ENCODE data around the gene AMER2. TPM values are rescaled to one million over a fixed set of nuclear protein-coding genes. Genes with fewer than 3 reads are reported as not detected.
A peak's percentile ranks its signal among the peaks of the same experiment; 100 is the strongest.

The AMER2 gene
- total and polyA plus RNA-seq, 2 experiments from 2014 or later, result not detected

DNA sequence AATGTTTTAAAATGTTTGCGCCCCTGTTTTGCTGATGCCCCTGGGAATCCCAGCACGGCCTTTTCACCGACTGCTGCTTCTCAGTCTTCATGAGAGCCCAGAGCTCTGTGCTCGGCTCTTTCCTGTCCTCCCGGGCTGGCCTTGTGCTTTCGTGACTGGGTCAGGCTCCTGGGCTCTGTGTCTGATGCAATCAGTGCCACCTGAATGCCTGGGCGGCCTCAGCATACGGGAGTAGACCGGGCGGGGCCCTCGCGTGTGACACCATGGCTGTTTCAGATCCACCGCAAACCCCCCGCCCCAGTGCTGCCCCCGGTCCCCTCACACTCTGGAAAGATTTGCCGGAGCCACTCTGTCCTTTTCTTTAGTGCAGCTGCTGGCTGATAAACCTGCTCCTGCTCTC is 54.8 kb downstream of the AMER2 start:
- Histone ChIP-seq H3K36me3 (ENCODE audit: low read depth) (no peaks in the 10 kb centered on the region), H3K9ac (no peak overlapping the region), H3K27me3 (replicated peaks; ENCODE audit: insufficient read depth) (peaks cover 14% of the 10 kb centered on the region), H3K4me1 (ENCODE audit: insufficient read depth) (no peaks in the 10 kb centered on the region), H4K20me1 (ENCODE audit: insufficient read depth) (no peaks in the 10 kb centered on the region), H3K4me3 (no peak overlapping the region), H2AFZ (no peak overlapping the region), H3K9me2 (ENCODE audit: insufficient read depth) (no peaks in the 10 kb centered on the region), H3K4me2 (ENCODE audit: unreplicated experiment) (no peak overlapping the region), H3K9me3 (ENCODE audit: low read depth) (no peaks in the 10 kb centered on the region), H3F3A (ENCODE audit: insufficient read depth) (no peaks in the 10 kb centered on the region), H3K79me2 (ENCODE audit: insufficient read depth) (no peaks in the 10 kb centered on the region), H3K27ac (no peak overlapping the region)
- 58 to 63% methylated on average over 16 of the region's 16 CpGs for WGBS, 2 experiments (ENCODE audit: low coverage in 1 of 2, low lambda C conversion rate in 2 of 2, missing lambda C conversion rate in 2 of 2)
- TF ChIP-seq EZH2 (IDR thresholded peaks at IDR 0.05; ENCODE audit: insufficient read depth, poor library complexity, severe bottlenecking) (no peak), EZH2phosphoT487 (IDR thresholded peaks at IDR 0.05; ENCODE audit: insufficient read depth, low read depth) (no peak)
- in situ Hi-C loops (cut with MboI), result no loop called here
- DNase-seq, result no peak

DNA sequence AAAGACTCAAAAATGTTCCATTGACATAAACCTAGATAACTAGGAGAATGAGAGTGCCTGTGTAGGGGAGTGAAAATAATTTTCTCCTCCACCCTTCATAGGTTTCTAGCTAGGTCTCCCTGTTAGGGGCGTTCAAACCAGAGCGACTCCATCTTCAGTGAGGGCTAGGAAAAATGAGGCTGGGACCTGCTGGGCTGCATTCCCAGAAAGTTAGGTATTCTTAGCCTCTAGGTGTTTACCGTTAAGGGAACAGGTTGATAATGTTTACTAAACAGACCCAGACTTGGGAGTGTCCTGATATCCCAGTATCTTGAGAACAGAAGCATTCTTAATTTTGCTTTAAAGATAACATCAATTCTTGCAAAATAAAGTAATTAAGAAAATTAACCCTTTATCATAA is 56.0 kb downstream of the AMER2 start:
- H3K27me3 ChIP-seq (replicated peaks; ENCODE audit: insufficient read depth), result peaks cover 14% of the 10 kb centered on the region
- H4K20me1 ChIP-seq (ENCODE audit: insufficient read depth), result no peaks in the 10 kb centered on the region
- H3K36me3 ChIP-seq (ENCODE audit: low read depth), result no peaks in the 10 kb centered on the region
- no peaks in the 10 kb centered on the region for H3K9me3 ChIP-seq (ENCODE audit: low read depth)
- WGBS, 2 experiments (ENCODE audit: low coverage in 1 of 2, low lambda C conversion rate in 2 of 2, missing lambda C conversion rate in 2 of 2), result 60 to 62% methylated on average over 3 of the region's 3 CpGs
- TF ChIP-seq EZH2phosphoT487 (IDR thresholded peaks at IDR 0.05; ENCODE audit: insufficient read depth, low read depth), result no peak
- no peak for TF ChIP-seq EZH2 (IDR thresholded peaks at IDR 0.05; ENCODE audit: insufficient read depth, poor library complexity, severe bottlenecking)
- no peak overlapping the region for H3K27ac ChIP-seq
- H3K4me2 ChIP-seq (ENCODE audit: unreplicated experiment), result no peak overlapping the region
- no peaks in the 10 kb centered on the region for H3F3A ChIP-seq (ENCODE audit: insufficient read depth)
- no peak overlapping the region for H2AFZ ChIP-seq
- H3K9me2 ChIP-seq (ENCODE audit: insufficient read depth), result no peaks in the 10 kb centered on the region
- H3K9ac ChIP-seq, result no peak overlapping the region
- DNase-seq, result no peak
- no peak overlapping the region for H3K4me3 ChIP-seq
- no peaks in the 10 kb centered on the region for H3K79me2 ChIP-seq (ENCODE audit: insufficient read depth)
- H3K4me1 ChIP-seq (ENCODE audit: insufficient read depth), result no peaks in the 10 kb centered on the region
- in situ Hi-C loops (cut with MboI), result no loop called here

DNA sequence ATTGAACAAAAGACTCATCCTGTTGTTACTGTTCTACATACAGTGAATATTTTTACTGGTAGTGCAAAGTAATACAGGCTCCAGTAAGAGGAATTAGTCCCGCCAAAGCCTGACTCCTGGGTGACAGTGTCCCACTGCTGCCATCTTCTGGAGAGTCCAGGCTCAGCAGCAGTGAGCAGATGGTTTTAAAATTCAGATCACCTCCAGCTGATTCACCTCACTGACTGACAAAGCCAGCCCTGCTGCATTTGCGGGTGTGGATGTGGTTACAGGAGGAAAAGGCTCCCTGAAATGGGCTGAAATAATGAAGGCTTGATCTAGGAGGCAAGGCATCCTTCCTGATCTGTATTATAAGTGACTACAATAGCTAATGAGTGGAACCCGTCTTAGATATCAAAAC is 57.9 kb downstream of the AMER2 start:
- H3K36me3 ChIP-seq (ENCODE audit: low read depth), result no peaks in the 10 kb centered on the region
- H3K9me2 ChIP-seq (ENCODE audit: insufficient read depth), result no peaks in the 10 kb centered on the region
- peaks cover 8% of the 10 kb centered on the region for H3K27me3 ChIP-seq (replicated peaks; ENCODE audit: insufficient read depth)
- no peaks in the 10 kb centered on the region for H4K20me1 ChIP-seq (ENCODE audit: insufficient read depth)
- 31 to 33% methylated on average over 3 of the region's 3 CpGs for WGBS, 2 experiments (ENCODE audit: low coverage in 1 of 2, low lambda C conversion rate in 2 of 2, missing lambda C conversion rate in 2 of 2)
- no peak overlapping the region for H3K4me2 ChIP-seq (ENCODE audit: unreplicated experiment)
- no peaks in the 10 kb centered on the region for H3F3A ChIP-seq (ENCODE audit: insufficient read depth)
- in situ Hi-C loops (cut with MboI), result no loop called here
- no peak overlapping the region for H2AFZ ChIP-seq
- no peaks in the 10 kb centered on the region for H3K4me1 ChIP-seq (ENCODE audit: insufficient read depth)
- no peak overlapping the region for H3K4me3 ChIP-seq
- no peak overlapping the region for H3K27ac ChIP-seq
- no peaks in the 10 kb centered on the region for H3K9me3 ChIP-seq (ENCODE audit: low read depth)
- TF ChIP-seq EZH2 (IDR thresholded peaks at IDR 0.05; ENCODE audit: insufficient read depth, poor library complexity, severe bottlenecking), result no peak
- TF ChIP-seq EZH2phosphoT487 (IDR thresholded peaks at IDR 0.05; ENCODE audit: insufficient read depth, low read depth), result no peak
- H3K9ac ChIP-seq, result no peak overlapping the region
- H3K79me2 ChIP-seq (ENCODE audit: insufficient read depth), result no peaks in the 10 kb centered on the region
- DNase-seq, result peak; percentile 78

DNA sequence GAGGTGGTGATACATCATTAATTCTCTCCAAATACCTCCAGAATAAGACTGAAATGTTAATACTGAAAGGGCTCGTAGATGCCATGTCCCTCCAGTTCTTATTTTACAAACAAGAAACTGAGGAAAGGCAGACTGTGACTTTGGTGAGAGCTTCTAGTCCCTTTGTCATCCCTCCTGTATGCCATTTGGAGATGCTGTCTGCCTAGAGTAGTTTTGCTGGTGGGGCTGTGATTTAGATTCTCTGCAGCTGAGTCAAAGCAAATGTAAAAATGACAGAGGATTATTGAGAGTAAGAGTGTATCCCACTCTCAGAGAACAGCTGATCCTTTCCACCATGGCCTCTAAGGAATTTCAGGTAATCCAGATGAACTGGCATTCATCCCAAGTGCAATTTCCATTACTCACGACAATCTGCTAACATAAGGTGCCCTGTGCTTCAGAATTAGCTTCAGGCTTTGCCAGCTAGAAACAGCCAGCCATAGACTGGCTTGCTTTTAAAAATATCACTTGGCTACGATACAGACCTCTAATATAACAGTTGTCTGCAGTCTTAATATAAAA is 59.3 kb downstream of the AMER2 start:
- in situ Hi-C loops (cut with MboI), result no loop called here
- 40 to 43% methylated on average over 3 of the region's 3 CpGs for WGBS, 2 experiments (ENCODE audit: low coverage in 1 of 2, low lambda C conversion rate in 2 of 2, missing lambda C conversion rate in 2 of 2)

More for the DNA sequence above, 59.3 kb downstream of the AMER2 start:
- H3K9me3 ChIP-seq (ENCODE audit: low read depth), result no peaks in the 10 kb centered on the region
- no peak overlapping the region for H2AFZ ChIP-seq
- H3K4me1 ChIP-seq (ENCODE audit: insufficient read depth), result no peaks in the 10 kb centered on the region
- H4K20me1 ChIP-seq (ENCODE audit: insufficient read depth), result no peaks in the 10 kb centered on the region
- no peaks in the 10 kb centered on the region for H3K79me2 ChIP-seq (ENCODE audit: insufficient read depth)
- no peak overlapping the region for H3K9ac ChIP-seq
- no peak overlapping the region for H3K4me2 ChIP-seq (ENCODE audit: unreplicated experiment)
- H3K36me3 ChIP-seq (ENCODE audit: low read depth), result no peaks in the 10 kb centered on the region
- no peak overlapping the region for H3K27ac ChIP-seq
- 0 out of 2 replicates have a peak, but pooled peaks cover 5% of the 10 kb centered on the region for H3K27me3 ChIP-seq (replicated peaks; ENCODE audit: insufficient read depth)
- TF ChIP-seq EZH2 (IDR thresholded peaks at IDR 0.05; ENCODE audit: insufficient read depth, poor library complexity, severe bottlenecking) (no peak), EZH2phosphoT487 (IDR thresholded peaks at IDR 0.05; ENCODE audit: insufficient read depth, low read depth) (no peak)
- no peaks in the 10 kb centered on the region for H3F3A ChIP-seq (ENCODE audit: insufficient read depth)
- DNase-seq, result no peak
- no peak overlapping the region for H3K4me3 ChIP-seq
- H3K9me2 ChIP-seq (ENCODE audit: insufficient read depth), result no peaks in the 10 kb centered on the region

Small RNA genes within 50 kb of the gene (small RNA-seq; reads per million reads assigned to genes)
- gene AL359757.1 (ENCODE audit: low read depth, low replicate concordance) (not detected), gene AL359757.2 (ENCODE audit: low read depth, low replicate concordance) (not detected)

Other genes starting within 250 kb of the AMER2 start
- under 0.01 TPM in 2 replicates for gene PABPC3, start 76.2 kb downstream of the AMER2 start, total RNA-seq (2014; rRNA removed; shearing (Covaris generic))
- 0.18 and 0.20 TPM in 2 replicates for gene PABPC3, start 76.2 kb downstream of the AMER2 start, polyA plus RNA-seq (2016; fragmentation: Nextera tagmentation; extraction: Ambion mirVana)
- 37.2 and 40.8 TPM in 2 replicates for gene MTMR6, start 115.2 kb upstream of the AMER2 start, total RNA-seq (2014; rRNA removed; shearing (Covaris generic))
- gene MTMR6, start 115.2 kb upstream of the AMER2 start, polyA plus RNA-seq (2016; fragmentation: Nextera tagmentation; extraction: Ambion mirVana), result 25.5 and 26.1 TPM in 2 replicates
- gene NUP58, start 129.3 kb upstream of the AMER2 start, total RNA-seq (2014; rRNA removed; shearing (Covaris generic)), result 54.8 and 62.9 TPM in 2 replicates
- gene NUP58, start 129.3 kb upstream of the AMER2 start, polyA plus RNA-seq (2016; fragmentation: Nextera tagmentation; extraction: Ambion mirVana), result 22.5 and 22.6 TPM in 2 replicates
- under 0.01 TPM in 1 of 2 replicates, not detected in the other for gene ATP8A2, start 199.7 kb upstream of the AMER2 start, total RNA-seq (2014; rRNA removed; shearing (Covaris generic))
- gene ATP8A2, start 199.7 kb upstream of the AMER2 start, polyA plus RNA-seq (2016; fragmentation: Nextera tagmentation; extraction: Ambion mirVana), result 0.05 TPM in 2 replicates